WTC11 (cell line): Measurements from ENCODE around the gene GPR143.

Experiments
- CTCF ChIP-seq: fragments of 200-600 bp; IDR thresholded peaks from 2 replicates; pipeline ENCODE4 v1.8.0; 2022; ENCODE audit warnings: antibody characterized with exemption
- ESRRA ChIP-seq: sonication (generic); formaldehyde crosslinking; IDR thresholded peaks from 2 replicates; pipeline ENCODE4 v1.8.1; 2022; ENCODE audit warnings: mild to moderate bottlenecking, missing genetic modification reagents, borderline replicate concordance
- FOXJ3 ChIP-seq: sonication (generic); formaldehyde crosslinking; IDR thresholded peaks from 2 replicates; pipeline ENCODE4 v1.9.0; 2021; ENCODE audit warnings: missing genetic modification reagents, mild to moderate bottlenecking, borderline replicate concordance
- FOXP1 ChIP-seq: sonication (generic); formaldehyde crosslinking; IDR thresholded peaks from 2 replicates; pipeline ENCODE4 v1.8.0; 2022; ENCODE audit warnings: missing genetic modification reagents, mild to moderate bottlenecking, moderate library complexity, borderline replicate concordance
- JAZF1 ChIP-seq: fragments of 250-450 bp; sonication (Bioruptor Pico); IDR thresholded peaks from 2 replicates; pipeline ENCODE4 v1.9.0; 2021; ENCODE audit warnings: moderate library complexity, mild to moderate bottlenecking, inconsistent platforms
- MYBL2 ChIP-seq: sonication (generic); formaldehyde crosslinking; IDR thresholded peaks from 2 replicates; pipeline ENCODE4 v1.8.1; 2023; ENCODE audit warnings: mild to moderate bottlenecking, moderate library complexity, missing genetic modification reagents
- RELA ChIP-seq: sonication (generic); formaldehyde crosslinking; IDR thresholded peaks from 2 replicates; pipeline ENCODE4 v1.8.1; 2022; ENCODE audit warnings: missing genetic modification reagents, mild to moderate bottlenecking, borderline replicate concordance
- USF2 ChIP-seq: sonication (generic); formaldehyde crosslinking; IDR thresholded peaks from 2 replicates; pipeline ENCODE4 v1.8.1; 2023; ENCODE audit warnings: mild to moderate bottlenecking, missing genetic modification reagents, moderate library complexity
- TF ChIP-seq, protein P1 (sequence below): sonication (generic); formaldehyde crosslinking; IDR thresholded peaks from 2 replicates; pipeline ENCODE4 v1.8.0; 2022; ENCODE audit warnings: mild to moderate bottlenecking, missing genetic modification reagents
- TF ChIP-seq, protein P2 (sequence below): sonication (generic); formaldehyde crosslinking; IDR thresholded peaks from 2 replicates; pipeline ENCODE4 v1.8.0; 2022; ENCODE audit warnings: missing genetic modification reagents
- TF ChIP-seq, protein P3 (sequence below): sonication (generic); formaldehyde crosslinking; IDR thresholded peaks from 2 replicates; pipeline ENCODE4 v1.8.0; 2022; ENCODE audit warnings: mild to moderate bottlenecking, missing genetic modification reagents
- TF ChIP-seq, protein P4 (sequence below): sonication (generic); formaldehyde crosslinking; conservative IDR thresholded peaks from 2 replicates; pipeline ENCODE4 v1.8.1; 2022; ENCODE audit warnings: mild to moderate bottlenecking, missing genetic modification reagents

- TF ChIP-seq, protein P1, sequence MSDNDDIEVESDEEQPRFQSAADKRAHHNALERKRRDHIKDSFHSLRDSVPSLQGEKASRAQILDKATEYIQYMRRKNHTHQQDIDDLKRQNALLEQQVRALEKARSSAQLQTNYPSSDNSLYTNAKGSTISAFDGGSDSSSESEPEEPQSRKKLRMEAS: no peak
- TF ChIP-seq USF2 (CRISPR knock-in tag) (no peak), FOXJ3 (CRISPR knock-in tag) (no peak), CTCF (no peak), FOXP1 (CRISPR knock-in tag) (no peak), JAZF1 (CRISPR knock-in tag) (no peak), RELA (CRISPR knock-in tag) (no peak), ESRRA (CRISPR knock-in tag) (no peak), MYBL2 (no peak)
- TF ChIP-seq, protein P2, sequence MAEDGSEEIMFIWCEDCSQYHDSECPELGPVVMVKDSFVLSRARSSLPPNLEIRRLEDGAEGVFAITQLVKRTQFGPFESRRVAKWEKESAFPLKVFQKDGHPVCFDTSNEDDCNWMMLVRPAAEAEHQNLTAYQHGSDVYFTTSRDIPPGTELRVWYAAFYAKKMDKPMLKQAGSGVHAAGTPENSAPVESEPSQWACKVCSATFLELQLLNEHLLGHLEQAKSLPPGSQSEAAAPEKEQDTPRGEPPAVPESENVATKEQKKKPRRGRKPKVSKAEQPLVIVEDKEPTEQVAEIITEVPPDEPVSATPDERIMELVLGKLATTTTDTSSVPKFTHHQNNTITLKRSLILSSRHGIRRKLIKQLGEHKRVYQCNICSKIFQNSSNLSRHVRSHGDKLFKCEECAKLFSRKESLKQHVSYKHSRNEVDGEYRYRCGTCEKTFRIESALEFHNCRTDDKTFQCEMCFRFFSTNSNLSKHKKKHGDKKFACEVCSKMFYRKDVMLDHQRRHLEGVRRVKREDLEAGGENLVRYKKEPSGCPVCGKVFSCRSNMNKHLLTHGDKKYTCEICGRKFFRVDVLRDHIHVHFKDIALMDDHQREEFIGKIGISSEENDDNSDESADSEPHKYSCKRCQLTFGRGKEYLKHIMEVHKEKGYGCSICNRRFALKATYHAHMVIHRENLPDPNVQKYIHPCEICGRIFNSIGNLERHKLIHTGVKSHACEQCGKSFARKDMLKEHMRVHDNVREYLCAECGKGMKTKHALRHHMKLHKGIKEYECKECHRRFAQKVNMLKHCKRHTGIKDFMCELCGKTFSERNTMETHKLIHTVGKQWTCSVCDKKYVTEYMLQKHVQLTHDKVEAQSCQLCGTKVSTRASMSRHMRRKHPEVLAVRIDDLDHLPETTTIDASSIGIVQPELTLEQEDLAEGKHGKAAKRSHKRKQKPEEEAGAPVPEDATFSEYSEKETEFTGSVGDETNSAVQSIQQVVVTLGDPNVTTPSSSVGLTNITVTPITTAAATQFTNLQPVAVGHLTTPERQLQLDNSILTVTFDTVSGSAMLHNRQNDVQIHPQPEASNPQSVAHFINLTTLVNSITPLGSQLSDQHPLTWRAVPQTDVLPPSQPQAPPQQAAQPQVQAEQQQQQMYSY: no peak
- TF ChIP-seq, protein P3, sequence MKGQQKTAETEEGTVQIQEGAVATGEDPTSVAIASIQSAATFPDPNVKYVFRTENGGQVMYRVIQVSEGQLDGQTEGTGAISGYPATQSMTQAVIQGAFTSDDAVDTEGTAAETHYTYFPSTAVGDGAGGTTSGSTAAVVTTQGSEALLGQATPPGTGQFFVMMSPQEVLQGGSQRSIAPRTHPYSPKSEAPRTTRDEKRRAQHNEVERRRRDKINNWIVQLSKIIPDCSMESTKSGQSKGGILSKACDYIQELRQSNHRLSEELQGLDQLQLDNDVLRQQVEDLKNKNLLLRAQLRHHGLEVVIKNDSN (CRISPR knock-in tag): no peak
- TF ChIP-seq, protein P4, sequence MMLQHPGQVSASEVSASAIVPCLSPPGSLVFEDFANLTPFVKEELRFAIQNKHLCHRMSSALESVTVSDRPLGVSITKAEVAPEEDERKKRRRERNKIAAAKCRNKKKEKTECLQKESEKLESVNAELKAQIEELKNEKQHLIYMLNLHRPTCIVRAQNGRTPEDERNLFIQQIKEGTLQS (CRISPR knock-in tag): no peak
Measured at GRCh38 chrX:9802737-9803136, 37.1 kb upstream of the GPR143 start.
